GM21360 (cell line): ENCODE measurements around the gene ASPA.

Source experiments
- ATAC-seq: cut with Tn5 transposase; IDR thresholded peaks from one replicate; pipeline ENCODE4 v1.9.1; 2021; ENCODE audit warnings: mild to moderate bottlenecking, moderate library complexity; ENCODE audit not compliant: unreplicated experiment

The ASPA gene

DNA sequence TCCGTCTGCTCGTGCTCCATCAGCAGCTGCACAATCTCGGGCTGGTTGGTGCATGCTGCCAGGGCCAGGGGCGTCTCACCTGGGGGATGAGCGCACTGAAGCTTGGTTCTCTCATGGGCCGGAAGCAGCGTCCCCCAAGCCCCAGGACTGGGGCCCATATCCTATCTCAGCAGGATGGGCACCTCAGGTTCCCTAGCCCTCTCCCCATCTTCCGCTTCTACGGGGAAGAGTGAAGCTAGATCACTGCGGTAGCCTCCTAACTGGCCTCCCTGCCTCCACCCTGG, 57.0 kb downstream of the ASPA start:
- ATAC-seq, result no peak

- ATAC-seq, result no peak
Measured at GRCh38 chr17:3533752-3534151, 58.0 kb downstream of the ASPA start.

- ATAC-seq, result no peak
Measured at GRCh38 chr17:3534881-3535252, 59.1 kb downstream of the ASPA start.

DNA sequence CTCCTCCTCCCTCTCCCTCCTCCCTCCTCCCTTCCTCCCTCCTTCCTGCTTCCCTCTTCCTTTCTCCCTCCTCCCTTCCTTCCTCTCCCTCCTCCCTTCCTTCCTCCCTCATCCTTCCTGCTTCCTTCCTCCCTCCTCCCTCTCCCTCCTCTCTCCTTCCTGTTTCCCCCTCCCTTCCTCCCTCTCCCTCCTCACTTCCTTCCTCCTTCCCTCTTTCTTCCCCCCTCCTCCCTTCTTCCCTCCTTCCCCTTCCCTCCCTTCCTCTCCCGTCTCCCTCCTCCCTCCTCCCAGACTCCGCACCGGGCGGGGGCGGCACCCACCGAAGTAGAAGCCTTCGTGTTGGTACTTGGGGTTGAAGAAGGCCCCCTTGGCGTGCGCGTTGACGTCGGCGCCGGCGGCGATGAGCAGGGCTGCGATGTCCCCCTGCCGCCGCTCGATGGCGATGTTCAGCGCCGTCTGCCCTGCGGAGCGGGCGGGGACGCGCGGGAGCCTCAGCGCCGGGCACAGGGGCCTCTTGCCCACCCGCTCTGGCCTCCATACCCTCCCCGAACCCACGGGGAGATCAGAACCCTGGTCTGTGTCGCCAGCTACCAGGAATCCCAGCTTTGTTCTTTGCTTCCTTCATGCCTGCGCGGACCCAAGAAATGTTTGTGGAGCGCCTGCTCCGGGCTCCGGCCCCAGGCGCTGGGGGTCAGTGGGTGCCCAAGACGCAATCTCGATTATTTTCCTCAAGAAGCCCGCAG, 59.6 kb downstream of the ASPA start:
- peak; percentile 48 for ATAC-seq

- no peak for ATAC-seq
Measured at GRCh38 chr17:3536716-3537115, 60.9 kb downstream of the ASPA start.

GRCh38 chr17:3539881-3540540, 64.2 kb downstream of the ASPA start:
- no peak for ATAC-seq

DNA sequence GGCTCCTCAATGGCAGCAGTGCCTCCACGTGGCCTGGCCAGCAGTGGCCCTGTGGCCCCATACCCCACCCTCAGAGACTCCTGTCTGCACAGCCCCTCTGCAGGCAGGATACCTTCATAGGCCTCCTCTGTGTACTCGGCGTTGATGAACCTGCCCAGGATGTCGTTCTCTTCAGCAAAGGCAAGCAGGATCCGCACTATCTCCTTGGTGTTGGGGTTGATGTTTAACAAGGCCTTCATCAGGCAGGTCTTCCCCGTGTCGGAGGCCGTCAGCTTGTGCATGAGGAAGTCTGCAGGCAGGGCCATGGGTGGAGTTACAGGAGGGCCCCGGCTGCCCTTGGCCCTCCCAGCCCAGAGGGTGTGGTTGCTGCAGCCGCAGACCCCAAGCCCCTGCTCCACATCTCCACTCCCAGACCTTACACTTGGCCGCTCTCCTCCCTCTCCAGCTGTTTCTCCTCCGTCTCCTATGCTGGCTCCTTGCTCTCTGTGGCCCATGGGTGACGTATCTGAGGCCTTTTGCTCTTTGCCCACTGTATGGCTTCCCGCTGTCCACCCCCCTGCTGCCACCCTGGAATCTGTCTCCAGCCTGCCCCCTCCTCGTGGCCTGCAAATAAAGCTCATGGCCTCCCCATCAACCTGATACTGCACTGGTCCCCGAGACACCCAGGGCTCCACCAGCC, 66.8 kb downstream of the ASPA start:
- ATAC-seq, result no peak

DNA sequence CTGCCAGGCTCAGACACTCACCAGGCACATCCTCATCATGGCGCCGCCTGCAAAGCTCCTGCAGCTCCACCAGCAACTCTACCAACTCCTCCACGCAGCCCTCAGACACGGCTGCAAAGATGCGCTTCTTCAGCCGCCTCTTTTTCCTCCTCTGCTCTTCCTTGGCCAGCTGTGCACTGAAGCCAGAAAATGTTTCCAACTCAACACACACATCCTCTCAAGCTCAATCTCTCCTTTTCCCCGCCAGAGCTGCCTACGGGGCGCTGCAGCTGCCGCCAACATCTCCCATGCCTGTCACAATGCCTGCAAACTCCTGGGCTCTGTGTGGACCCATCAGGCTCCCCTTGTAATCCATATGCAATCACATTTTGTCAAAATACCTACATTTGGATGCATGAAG, 67.7 kb downstream of the ASPA start:
- ATAC-seq, result no peak

- no peak for ATAC-seq
Measured at GRCh38 chr17:3544365-3544764, 68.6 kb downstream of the ASPA start.

DNA sequence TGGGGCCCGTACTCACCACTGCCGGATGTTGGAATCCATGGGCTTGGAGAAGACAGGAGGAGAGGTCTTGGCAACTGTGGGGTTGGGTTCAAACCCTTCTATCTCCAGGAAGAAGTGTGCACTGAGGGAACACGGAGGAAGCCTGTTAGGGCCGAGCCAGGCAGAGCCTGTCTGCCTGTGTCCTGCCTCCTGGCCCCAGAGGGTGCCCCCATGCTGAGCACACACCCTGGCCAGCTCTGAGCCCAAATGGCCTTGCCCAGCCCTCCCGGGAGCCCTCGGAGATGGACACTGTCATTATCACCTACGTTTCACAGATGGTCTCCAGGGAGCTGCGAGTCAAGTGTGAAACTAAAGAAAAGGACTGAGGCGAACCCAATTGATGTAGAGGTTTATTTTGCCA, 69.4 kb downstream of the ASPA start:
- ATAC-seq, result no peak

- ATAC-seq, result no peak
Measured at GRCh38 chr17:3546521-3546920, 70.7 kb downstream of the ASPA start.

- no peak for ATAC-seq
Measured at GRCh38 chr17:3546997-3547396, 71.2 kb downstream of the ASPA start.

- ATAC-seq, result no peak
Measured at GRCh38 chr17:3547628-3548027, 71.8 kb downstream of the ASPA start.

- no peak for ATAC-seq
Measured at GRCh38 chr17:3549610-3550162, 73.9 kb downstream of the ASPA start.

DNA sequence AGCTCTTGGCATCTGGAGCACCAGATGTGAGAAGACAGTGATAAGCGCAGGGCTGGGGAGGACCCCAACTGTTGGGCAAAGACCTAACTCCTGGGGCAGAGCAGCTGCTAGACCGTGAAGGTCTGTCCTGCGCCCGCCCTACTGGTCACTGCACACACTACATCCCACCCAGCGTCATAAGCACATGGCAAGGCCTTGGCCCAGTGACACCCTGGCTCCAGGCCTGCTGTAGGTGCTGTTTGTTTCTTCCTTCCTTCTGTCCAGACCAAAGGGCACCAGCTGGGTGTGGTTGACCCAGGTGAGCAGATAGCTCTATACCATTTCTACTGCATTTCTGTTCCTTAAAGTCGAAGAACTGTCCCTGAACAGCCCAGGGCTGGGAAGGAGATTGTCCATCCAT, 75.4 kb downstream of the ASPA start:
- ATAC-seq, result no peak

- ATAC-seq, result no peak
Measured at GRCh38 chr17:3552916-3553315, 77.1 kb downstream of the ASPA start.
